GM12865 (cell line): ENCODE measurements around the gene SOCS1.

Source experiments
- DNase-seq: peaks from one replicate; pipeline ENCODE4 v3.0.0; 2010; ENCODE audit warnings: low read depth
- H3K4me3 ChIP-seq: 2 replicates; pipeline ENCODE4 v1.5.1; 2011; ENCODE audit warnings: mild to moderate bottlenecking, low read depth, low read length, control low read depth
- TF ChIP-seq, protein P1 (sequence below): IDR thresholded peaks from 2 replicates; pipeline ENCODE4 v1.5.1; 2011; ENCODE audit warnings: low read length, control low read depth, low read depth, inconsistent platforms; ENCODE audit not compliant: insufficient read depth; ENCODE audit errors: missing control alignments

The SOCS1 gene

GRCh38 chr16:11298143-11298900, 42.3 kb upstream of the SOCS1 start:
- H3K4me3 ChIP-seq = peak overlapping the region; percentile 37
- peak; percentile 23 for DNase-seq
- TF ChIP-seq, protein P1, sequence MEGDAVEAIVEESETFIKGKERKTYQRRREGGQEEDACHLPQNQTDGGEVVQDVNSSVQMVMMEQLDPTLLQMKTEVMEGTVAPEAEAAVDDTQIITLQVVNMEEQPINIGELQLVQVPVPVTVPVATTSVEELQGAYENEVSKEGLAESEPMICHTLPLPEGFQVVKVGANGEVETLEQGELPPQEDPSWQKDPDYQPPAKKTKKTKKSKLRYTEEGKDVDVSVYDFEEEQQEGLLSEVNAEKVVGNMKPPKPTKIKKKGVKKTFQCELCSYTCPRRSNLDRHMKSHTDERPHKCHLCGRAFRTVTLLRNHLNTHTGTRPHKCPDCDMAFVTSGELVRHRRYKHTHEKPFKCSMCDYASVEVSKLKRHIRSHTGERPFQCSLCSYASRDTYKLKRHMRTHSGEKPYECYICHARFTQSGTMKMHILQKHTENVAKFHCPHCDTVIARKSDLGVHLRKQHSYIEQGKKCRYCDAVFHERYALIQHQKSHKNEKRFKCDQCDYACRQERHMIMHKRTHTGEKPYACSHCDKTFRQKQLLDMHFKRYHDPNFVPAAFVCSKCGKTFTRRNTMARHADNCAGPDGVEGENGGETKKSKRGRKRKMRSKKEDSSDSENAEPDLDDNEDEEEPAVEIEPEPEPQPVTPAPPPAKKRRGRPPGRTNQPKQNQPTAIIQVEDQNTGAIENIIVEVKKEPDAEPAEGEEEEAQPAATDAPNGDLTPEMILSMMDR = no peak

- TF ChIP-seq, protein P1 = peak; percentile 3
- H3K4me3 ChIP-seq = peak overlapping the region; percentile 37
- peak; percentile 93 for DNase-seq
These were observed 41.6 kb upstream of the SOCS1 start for GRCh38 chr16:11297492-11298142.

GRCh38 chr16:11296706-11297491, 40.9 kb upstream of the SOCS1 start:
- peak; percentile 42 for DNase-seq

GRCh38 chr16:11296351-11296705, 40.3 kb upstream of the SOCS1 start:
- no peak for DNase-seq
- H3K4me3 ChIP-seq = no peak overlapping the region
- TF ChIP-seq, protein P1 = no peak

More at GRCh38 chr16:11296706-11297491, 40.9 kb upstream of the SOCS1 start:
- peak overlapping the region; percentile 37; the same call in 1 of the 2 replicates for H3K4me3 ChIP-seq
- TF ChIP-seq, protein P1 = no peak

- TF ChIP-seq, protein P1 = no peak
- no peak overlapping the region for H3K4me3 ChIP-seq
- DNase-seq = no peak
These were observed 39.7 kb upstream of the SOCS1 start for GRCh38 chr16:11295672-11296071.

DNA sequence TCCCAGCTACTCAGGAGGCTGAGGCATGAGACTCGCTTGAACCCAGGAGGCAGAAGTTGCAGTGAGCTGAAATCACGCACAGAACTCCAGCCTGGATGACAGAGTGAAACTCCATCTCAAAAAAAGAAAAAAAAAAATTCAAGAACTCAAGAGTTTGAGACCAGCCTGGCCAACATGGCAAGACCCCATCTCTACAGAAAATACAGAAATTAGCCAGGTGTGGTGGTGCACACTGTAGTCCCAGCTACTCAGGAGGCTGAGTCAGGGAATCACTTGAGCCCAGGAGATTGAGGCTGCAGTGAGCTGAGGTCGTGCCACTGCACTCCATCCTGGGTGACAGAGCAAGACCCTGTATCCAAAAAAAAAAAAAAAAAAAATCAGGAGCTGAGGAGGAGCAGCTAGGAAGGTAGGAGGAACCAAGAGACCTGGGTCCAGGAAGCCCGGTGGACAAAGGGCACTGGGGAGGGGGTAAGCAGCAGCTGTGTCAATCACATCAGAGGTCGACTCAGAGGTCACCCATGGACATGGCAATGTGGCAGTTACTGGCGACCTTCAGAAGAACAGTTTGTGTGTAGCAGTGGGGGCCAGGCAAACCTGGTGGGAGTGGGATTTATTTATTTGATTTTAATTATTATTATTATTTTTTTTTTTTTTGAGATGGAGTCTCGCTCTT, 36.2 kb upstream of the SOCS1 start:
- TF ChIP-seq, protein P1 = no peak
- no peak for DNase-seq

More for the DNA sequence above, 36.2 kb upstream of the SOCS1 start:
- no peak overlapping the region for H3K4me3 ChIP-seq
